ENCODE results near the gene ALKBH6.

DNA sequence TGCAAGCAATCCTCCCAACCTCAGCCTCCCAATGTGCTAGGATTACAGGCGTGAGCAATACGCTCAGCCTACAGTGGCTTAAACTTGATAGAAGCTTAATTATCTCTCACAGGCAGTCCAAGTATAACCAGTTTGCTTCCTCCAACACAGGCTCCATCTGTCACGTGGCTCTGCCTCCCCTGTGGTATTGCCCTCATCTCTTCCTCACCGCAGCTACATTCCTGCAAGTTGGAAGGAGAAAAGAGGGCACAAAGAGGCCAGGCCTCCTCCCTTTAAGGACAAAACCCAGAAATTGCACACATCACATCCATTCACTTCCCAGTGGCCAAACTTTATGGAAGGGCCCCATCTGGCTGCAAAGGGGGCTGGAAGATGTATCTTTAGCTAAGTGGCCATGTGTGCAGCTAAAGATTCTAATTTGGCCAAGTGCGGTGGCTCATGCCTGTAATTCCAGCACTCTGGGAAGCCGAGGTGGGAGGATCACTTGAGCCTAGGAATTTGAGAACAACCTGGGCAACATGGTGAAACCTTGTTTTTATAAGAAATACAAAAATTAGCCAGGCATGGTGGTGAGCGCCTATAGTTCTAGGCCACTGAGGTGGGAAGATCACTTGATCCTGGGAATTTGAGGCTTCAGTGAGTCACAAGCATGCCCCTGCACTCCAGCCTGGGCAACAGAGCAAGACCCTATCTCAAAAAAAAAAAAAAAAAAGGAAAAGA is 22.1 kb downstream of the ALKBH6 start:
- TF ChIP-seq, protein P1, sequence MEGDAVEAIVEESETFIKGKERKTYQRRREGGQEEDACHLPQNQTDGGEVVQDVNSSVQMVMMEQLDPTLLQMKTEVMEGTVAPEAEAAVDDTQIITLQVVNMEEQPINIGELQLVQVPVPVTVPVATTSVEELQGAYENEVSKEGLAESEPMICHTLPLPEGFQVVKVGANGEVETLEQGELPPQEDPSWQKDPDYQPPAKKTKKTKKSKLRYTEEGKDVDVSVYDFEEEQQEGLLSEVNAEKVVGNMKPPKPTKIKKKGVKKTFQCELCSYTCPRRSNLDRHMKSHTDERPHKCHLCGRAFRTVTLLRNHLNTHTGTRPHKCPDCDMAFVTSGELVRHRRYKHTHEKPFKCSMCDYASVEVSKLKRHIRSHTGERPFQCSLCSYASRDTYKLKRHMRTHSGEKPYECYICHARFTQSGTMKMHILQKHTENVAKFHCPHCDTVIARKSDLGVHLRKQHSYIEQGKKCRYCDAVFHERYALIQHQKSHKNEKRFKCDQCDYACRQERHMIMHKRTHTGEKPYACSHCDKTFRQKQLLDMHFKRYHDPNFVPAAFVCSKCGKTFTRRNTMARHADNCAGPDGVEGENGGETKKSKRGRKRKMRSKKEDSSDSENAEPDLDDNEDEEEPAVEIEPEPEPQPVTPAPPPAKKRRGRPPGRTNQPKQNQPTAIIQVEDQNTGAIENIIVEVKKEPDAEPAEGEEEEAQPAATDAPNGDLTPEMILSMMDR (IDR thresholded peaks at IDR 0.05; ENCODE audit: poor library complexity), result no peak
- no peak for TF ChIP-seq EZH2phosphoT487 (IDR thresholded peaks at IDR 0.05; ENCODE audit: low read depth, severe bottlenecking, unreplicated experiment)
